ENCODE data around the gene GAMT. TPM values are rescaled to one million over a fixed set of nuclear protein-coding genes. Genes with fewer than 3 reads are reported as not detected.

Gene GAMT
- total and polyA plus RNA-seq, 8 donors, result 5.9 to 26.1 (median 23.3) TPM

DNA sequence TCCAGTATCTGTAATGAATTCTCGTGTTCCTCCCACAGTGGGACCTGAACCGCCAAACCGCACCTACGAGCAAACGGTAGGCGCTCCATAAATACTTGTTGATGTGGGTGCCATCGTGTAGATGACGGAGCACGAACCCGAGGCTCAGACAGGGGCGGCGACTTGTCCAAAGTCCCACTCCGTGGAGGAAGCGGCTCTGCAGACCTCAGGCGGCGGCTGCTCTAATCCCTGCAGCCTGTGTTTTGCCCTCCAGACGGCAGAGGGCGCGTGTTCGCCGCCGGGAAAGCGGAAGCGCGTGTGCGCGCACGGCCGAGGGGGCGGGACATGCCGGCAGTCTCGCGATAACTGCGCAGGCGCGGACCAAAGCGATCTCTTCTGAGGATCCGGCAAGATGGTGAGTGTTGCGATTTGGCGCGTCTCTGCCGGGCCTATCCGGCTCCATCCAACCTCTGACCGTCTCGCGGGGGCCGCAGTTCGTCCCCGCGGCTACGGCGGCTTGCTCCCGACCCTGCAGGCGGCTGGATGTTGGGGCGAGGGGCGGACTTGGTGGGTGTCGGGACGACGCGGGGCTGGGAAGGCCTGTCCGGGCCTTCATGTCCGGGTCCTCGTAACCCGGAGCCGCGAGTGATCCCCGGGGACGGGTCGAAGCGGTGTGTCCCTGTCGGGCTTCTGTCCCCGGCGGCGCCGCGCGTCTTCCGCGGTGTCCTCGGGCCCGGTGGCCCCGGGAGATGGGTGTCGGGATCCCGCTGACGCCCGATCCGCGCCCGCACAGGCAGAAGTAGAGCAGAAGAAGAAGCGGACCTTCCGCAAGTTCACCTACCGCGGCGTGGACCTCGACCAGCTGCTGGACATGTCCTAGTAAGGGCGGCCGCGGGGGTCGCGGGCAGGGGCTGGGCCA lies 36.9 kb upstream of the GAMT start, which contains the start of gene RPS15:
Gene RPS15 (plus strand): TSS at position 362 of the 898 bp plus-strand sequence. CDS start 30 bp downstream, at position 392.
- H3K4me3 ChIP-seq, result peak within 1 kb of the TSS; percentile 84 to 96
- intact Hi-C loops (cut with DNase I), result no loop called here
- TF ChIP-seq, protein P1, sequence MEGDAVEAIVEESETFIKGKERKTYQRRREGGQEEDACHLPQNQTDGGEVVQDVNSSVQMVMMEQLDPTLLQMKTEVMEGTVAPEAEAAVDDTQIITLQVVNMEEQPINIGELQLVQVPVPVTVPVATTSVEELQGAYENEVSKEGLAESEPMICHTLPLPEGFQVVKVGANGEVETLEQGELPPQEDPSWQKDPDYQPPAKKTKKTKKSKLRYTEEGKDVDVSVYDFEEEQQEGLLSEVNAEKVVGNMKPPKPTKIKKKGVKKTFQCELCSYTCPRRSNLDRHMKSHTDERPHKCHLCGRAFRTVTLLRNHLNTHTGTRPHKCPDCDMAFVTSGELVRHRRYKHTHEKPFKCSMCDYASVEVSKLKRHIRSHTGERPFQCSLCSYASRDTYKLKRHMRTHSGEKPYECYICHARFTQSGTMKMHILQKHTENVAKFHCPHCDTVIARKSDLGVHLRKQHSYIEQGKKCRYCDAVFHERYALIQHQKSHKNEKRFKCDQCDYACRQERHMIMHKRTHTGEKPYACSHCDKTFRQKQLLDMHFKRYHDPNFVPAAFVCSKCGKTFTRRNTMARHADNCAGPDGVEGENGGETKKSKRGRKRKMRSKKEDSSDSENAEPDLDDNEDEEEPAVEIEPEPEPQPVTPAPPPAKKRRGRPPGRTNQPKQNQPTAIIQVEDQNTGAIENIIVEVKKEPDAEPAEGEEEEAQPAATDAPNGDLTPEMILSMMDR (IDR thresholded peaks at IDR 0.05), result peak; percentile 90 to 97
- ATAC-seq (peak; percentile 97), DNase-seq (peak; percentile 95 to 98 (median 98))
- peak within 1 kb of the TSS; percentile 79 to 89 for H3K27ac ChIP-seq
- H3K9me3 ChIP-seq, result no peaks in the 10 kb centered on the region
- no peaks in the 10 kb centered on the region for H3K27me3 ChIP-seq
- H3K4me1 ChIP-seq, result peaks cover 13 to 28% of the 10 kb centered on the region in 2 donors
- H3K36me3 ChIP-seq, result peaks cover 0 to 65% of the 10 kb centered on the region in 2 donors

- Histone ChIP-seq H3K27me3 (no peaks in the 10 kb centered on the region), H3K9me3 (no peaks in the 10 kb centered on the region), H3K27ac (peak overlapping the region in 1 of 2 donors; percentile 89), H3K4me3 (peak overlapping the region in 1 of 2 donors; percentile 84), H3K4me1 (peaks cover 13 to 28% of the 10 kb centered on the region in 2 donors), H3K36me3 (peaks cover 0 to 65% of the 10 kb centered on the region in 2 donors)
- intact Hi-C loops (cut with DNase I), result no loop called here
- TF ChIP-seq, protein P1 (IDR thresholded peaks at IDR 0.05), result no peak
- ATAC-seq (no peak), DNase-seq (no peak)
Observed at GRCh38 chr19:1437609-1438008, 36.3 kb upstream of the GAMT start.

DNA sequence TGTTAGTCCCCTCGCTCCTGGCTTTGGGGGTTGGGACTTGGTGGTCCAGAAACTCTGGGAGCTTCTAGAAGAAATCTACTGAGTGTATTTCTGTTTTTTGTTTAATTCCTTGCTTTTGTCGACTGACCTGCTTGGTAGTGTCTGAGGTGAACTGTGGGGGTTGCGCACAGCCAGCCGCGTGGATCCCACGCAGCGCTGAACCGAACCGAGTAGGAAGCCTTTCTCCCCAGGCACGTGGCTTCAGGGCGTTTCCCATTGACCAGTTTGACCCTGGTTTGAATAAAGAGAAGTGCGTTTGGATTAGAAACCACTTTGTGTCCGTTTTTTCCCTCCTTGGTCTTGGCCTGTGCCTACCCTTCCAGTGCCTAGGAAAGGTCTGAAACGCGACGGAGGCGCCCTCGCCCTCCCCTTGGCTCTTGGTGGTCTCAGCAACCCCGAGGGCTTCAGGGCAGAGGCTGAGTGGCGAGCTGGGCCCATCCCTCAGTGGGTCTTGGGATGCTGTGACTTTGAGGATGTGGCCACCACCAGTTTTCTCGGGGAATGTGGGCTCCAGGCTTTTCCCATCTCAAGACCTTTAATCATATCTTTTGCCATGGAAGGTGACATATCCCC lies 34.1 kb upstream of the GAMT start:
- H3K4me1 ChIP-seq, result peaks cover 13 to 23% of the 10 kb centered on the region in 2 donors
- TF ChIP-seq, protein P1 (IDR thresholded peaks at IDR 0.05), result no peak
- intact Hi-C loops (cut with DNase I), result no loop called here
- no peak overlapping the region for H3K4me3 ChIP-seq
- no peaks in the 10 kb centered on the region for H3K9me3 ChIP-seq
- no peak for ATAC-seq
- H3K36me3 ChIP-seq, result peaks cover 0 to 65% of the 10 kb centered on the region in 2 donors
- H3K27ac ChIP-seq, result no peak overlapping the region
- DNase-seq, result no peak
- no peaks in the 10 kb centered on the region for H3K27me3 ChIP-seq

GRCh38 chr19:1434577-1435060 lies 33.3 kb upstream of the GAMT start:
- intact Hi-C loops (cut with DNase I), result no loop called here
- no peak overlapping the region for H3K4me3 ChIP-seq
- no peak overlapping the region for H3K27ac ChIP-seq
- DNase-seq (peak in 1 of 4 donors; percentile 66), ATAC-seq (no peak)
- H3K36me3 ChIP-seq, result peaks cover 0 to 65% of the 10 kb centered on the region in 2 donors
- H3K27me3 ChIP-seq, result no peaks in the 10 kb centered on the region
- peaks cover 5 to 15% of the 10 kb centered on the region in 2 donors for H3K4me1 ChIP-seq
- no peaks in the 10 kb centered on the region for H3K9me3 ChIP-seq
- TF ChIP-seq, protein P1 (IDR thresholded peaks at IDR 0.05), result no peak

GRCh38 chr19:1434040-1434366 lies 32.7 kb upstream of the GAMT start:
- Histone ChIP-seq H3K27me3 (no peaks in the 10 kb centered on the region), H3K4me3 (no peak overlapping the region), H3K27ac (no peak overlapping the region), H3K4me1 (peaks cover 0 to 8% of the 10 kb centered on the region in 2 donors), H3K36me3 (peaks cover 0 to 68% of the 10 kb centered on the region in 2 donors), H3K9me3 (no peaks in the 10 kb centered on the region)
- intact Hi-C loops (cut with DNase I), result no loop called here
- DNase-seq (no peak), ATAC-seq (no peak)
- TF ChIP-seq, protein P1 (IDR thresholded peaks at IDR 0.05), result no peak
